NCI-H1436 (cell line): ENCODE results near the gene ZNF630.
A peak's percentile ranks its signal among the peaks of the same experiment; 100 is the strongest.
"Not testable (repeated sequence)": the region's sequence is repeated elsewhere in the genome, so short reads cannot be mapped to it uniquely, and the experiment has no call there.

Experiments used
- DNase-seq: peaks from one replicate; lab custom pipeline; 2025; lab: John Stamatoyannopoulos, UW

Gene ZNF630

DNA sequence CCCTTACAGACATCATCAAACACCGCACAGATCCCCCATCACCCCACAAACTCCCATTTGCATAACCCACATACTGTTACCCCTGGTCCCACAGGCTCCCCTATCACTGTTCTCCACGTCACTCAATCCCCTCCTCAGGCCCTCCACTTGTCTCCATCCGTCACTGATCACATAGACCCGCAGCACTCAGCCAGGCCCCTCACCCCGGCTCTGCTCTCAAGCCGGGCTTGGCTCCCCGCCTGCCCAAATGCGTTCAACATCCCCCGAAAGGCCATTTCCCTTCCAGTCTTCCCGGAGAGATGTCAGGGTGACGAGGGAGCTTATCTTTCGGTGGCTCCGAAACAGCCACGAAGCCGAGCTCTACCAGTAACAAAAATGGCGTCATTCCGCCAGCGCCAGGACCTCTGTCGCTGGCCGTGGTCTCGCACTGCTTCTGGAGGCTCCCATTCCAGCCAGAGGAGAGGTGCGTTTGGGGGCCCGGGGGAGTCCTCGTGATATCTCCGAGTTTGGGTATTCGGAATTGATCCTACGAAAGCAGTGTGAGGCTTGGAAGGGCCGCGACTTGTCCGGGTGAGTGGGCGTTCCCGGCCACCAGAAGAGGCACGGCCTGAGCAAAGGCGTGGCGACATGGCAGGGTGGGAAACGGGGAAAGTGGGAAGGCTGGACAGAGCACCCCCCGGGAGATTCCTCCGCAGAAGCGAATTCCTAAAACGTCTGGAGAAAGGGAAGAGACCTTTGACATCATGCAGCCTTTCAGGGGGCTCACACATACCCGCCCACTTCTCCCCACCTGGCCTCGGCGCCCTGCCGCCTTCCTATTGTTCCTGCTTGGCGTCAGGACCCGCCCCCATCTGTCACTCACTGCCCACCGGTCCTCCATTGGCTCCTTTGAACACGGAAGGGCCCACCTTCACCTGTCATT, at the start of gene ZNF630:
TSS of gene ZNF630 (minus strand) at position 577 of the 922 bp plus-strand sequence. CDS start 4,754 bp downstream, outside the sequence.
- DNase-seq, result peak; percentile 62

GRCh38 chrX:48107717-48108116, 36.3 kb upstream of the ZNF630 start:
- DNase-seq, result no peak

GRCh38 chrX:48102874-48103374, 31.5 kb upstream of the ZNF630 start:
- DNase-seq, result no peak

- no peak for DNase-seq
Observed at GRCh38 chrX:48101443-48101842, 30.0 kb upstream of the ZNF630 start.

- DNase-seq, result not testable (repeated sequence)
Observed at GRCh38 chrX:48092558-48092957, 21.1 kb upstream of the ZNF630 start.

DNA sequence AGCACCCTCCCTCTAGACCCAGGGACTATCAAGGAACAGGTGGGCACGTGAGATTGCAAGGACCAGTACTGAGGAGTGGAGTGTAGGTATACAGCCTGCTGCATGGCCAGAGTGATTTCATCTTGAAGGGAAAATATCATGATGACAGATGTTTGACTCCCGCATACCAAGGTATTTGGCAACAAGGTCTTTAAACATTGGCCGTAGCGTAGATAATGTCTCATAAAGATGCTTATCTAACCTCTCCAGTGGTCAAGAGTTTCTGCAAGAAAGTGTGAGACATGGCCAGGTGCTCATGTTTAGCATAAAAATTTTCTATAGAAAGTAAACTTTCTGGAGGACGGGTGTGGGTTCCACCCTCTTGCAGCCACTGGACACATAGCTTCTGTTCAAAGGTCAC, 18.7 kb upstream of the ZNF630 start:
- DNase-seq, result no peak

DNA sequence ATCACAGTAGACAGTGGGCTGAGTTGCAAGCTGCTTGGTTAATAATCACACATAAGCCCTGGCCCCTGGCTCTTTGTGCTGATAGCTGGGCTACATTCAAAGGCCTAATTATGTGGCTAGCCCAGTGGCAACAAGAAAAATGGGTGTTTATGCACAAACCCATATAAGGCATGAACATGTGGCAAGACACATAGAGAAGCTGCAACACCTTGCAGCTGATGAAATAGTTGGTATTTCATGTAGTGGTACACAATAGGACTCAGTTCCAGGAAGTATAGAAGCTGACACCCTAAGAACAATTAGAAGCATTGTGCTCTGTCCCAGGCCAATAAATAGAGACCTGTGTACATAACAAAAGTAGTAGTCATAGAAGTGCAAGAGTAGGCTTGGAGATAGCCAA, 14.6 kb upstream of the ZNF630 start:
- no peak for DNase-seq

DNA sequence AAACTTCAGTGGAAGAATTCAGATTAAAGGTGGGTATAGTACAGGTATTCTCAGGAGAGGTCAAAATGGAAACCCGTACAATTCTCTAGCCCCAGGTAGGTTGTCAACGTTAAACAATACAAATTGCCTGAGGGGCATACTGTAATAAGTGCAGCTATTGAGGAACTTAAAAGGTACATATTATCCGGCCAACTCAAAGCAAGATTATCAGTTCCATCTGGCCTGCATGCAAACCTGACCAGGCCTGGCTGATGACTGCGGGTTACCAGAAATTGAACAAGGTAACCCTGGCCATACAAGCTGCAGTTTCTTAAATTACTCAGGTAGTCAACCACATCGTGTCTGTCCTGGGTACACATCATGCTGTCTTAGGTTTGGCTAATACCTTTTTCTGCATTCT, 12.3 kb upstream of the ZNF630 start:
- DNase-seq, result no peak

GRCh38 chrX:48083212-48083611, 11.8 kb upstream of the ZNF630 start:
- peak; percentile 32 for DNase-seq

- DNase-seq, result no peak
Observed at GRCh38 chrX:48076343-48076742, 4.9 kb upstream of the ZNF630 start.

- DNase-seq, result no peak
Observed at GRCh38 chrX:48071986-48072605, 656 bp upstream of the ZNF630 start.

DNA sequence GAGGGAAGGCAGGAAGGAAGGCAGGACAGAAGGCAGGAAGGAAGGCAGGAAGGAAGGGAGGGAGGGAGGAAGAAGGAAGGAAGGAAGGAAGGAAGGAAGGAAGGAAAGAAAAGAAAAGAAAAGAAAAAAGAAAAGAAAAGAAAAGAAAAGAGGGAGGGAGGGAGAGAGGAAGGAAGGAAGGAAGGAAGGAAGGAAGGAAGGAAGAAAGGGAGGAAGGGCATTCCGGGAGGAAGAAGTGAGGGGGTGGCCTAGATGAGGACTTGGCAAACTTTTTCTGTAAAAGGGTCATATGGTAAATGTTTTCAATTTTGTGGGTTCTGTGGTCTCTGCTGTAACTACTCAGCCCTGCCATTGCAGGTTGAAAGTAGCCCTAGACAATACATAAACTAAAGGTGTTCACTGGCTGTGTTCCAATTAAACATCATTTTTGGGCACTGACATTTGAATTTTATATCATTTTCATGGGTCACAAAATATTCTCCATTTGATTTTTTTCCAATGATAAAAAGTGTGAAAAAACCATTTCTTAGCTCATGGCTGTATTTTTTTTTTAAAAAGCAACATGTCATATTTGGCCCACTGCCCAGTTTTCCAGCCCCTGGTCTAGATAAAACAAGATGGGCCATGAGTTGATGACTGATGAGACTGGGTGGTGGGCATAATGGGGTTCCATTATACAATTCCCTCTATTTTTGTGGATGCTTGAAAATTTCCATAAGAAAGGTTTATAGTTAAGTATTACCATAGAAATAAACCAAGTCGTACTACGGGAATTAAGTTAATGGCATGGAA, 3.1 kb downstream of the ZNF630 start:
- no peak for DNase-seq

GRCh38 chrX:48064261-48064660, 7.2 kb downstream of the ZNF630 start:
- no peak for DNase-seq

DNA sequence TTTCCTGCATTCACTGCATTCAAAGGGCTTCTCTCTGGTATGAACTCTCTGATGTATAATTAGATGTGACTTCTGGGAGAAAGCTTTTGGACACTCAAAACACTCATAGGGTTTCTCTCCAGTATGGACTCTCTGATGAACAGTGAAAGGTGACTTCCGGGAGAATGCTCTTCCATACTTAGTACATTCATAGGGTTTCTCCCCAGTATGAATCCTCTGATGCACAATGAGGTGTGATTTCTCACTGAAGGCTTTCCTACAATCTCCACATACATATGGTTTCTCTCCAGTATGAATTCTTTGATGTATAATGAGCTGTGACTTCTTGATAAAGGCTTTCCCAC, 12.2 kb downstream of the ZNF630 start:
- no peak for DNase-seq

DNA sequence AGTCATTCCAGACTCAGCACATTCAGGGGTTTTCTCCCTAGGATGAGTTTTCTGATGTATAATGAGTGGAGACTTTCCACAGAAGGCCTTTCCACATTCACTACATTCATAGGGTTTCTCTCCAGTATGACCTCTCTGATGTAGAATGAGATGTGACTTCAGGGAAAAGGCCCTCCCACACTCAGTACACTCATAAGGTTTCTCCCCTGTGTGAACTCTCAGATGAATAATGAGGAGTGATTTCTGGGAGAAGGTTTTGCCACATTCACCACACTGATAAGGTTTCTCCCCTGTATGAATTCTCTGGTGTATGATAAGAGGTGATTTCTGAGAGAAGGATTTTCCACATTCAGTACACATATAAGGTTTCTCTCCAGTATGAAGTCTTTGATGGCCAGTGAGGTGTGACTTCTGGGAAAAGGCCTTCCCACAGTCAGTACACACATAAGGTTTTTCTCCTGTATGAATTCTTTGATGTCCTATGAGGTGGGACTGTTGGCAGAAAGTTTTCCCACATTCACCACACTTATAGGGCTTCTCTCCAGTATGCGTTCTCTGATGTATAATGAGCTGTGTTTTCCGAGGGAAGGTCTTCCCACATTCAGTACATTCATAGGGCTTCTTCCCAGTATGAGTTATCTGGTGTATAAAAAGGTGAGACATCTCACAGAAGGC, 12.7 kb downstream of the ZNF630 start:
- DNase-seq, result no peak

GRCh38 chrX:48046846-48047245, 24.6 kb downstream of the ZNF630 start:
- no peak for DNase-seq

GRCh38 chrX:48045410-48046311, 25.8 kb downstream of the ZNF630 start:
- no peak for DNase-seq

DNA sequence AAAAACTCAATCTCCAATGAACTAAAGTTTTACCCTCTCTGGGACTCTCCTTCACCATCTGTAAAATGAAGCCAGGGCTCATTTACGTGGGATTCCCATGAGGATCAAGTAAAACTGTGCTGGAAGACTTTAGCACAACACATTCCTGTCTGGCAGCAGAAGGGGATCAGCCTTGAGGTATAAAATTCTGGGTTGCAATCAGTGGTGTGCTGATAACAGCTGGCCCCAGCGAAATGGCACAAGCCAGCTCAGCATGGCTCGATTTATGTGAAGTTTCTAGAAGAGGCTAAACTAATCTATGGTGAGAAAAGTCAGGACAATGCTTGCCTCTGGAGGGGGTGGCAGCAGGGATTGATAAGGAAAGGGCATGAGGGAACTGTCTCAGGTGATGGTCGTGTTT, 28.4 kb downstream of the ZNF630 start:
- DNase-seq, result no peak

DNA sequence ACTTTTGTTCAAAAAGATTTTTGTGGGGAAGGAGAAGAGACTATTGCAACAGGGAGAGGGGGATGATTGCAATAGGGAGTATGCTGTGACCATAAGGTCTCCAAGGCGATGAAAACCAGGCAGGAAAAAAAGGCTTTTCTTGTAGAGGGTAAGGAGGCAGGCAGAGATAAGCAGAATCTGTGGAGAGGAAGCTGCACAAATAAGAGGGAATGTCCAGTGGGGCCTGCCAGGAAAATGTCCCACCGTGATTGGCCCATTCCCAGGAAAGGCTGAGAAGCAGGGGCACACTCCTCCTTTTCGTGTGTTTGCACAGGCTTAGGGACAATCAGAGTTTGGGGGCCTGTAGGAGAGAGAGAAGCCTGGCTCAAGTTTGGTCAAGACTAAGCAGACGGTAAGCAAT, 35.5 kb downstream of the ZNF630 start:
- no peak for DNase-seq

- not testable (repeated sequence) for DNase-seq
Observed at GRCh38 chrX:48030641-48031173, 40.7 kb downstream of the ZNF630 start.

- DNase-seq, result no peak
Observed at GRCh38 chrX:48030237-48030636, 41.2 kb downstream of the ZNF630 start.
